Hair follicular keratinocyte (primary cell): Measurements from ENCODE around the gene CBLN1. TPM values are rescaled to one million over a fixed set of nuclear protein-coding genes. Genes with fewer than 3 reads are reported as not detected.

Source experiments
- total RNA-seq: library from RNA; depleted of rRNA; stranded (reverse); fragments of >200 nt; gene quantifications from 2 replicates; pipeline ENCODE4 v1.2.3, GENCODE V29; 2015

Gene CBLN1
- total RNA-seq: not detected in 2 replicates

GRCh38 chr16:49281480-49281842 lies at the start of gene CBLN1:
Gene CBLN1 (minus strand): TSS chr16:49281838. CDS start chr16:49281465, 373 bp downstream.

Other genes with a start within 250 kb of the CBLN1 start
- gene C16orf78, start 92.0 kb upstream of the CBLN1 start, total RNA-seq: not detected in 2 replicates